GM13977 (cell line): ENCODE results near the gene GLB1L3.

Experiments used
- DNase-seq: peaks from one replicate; pipeline ENCODE4 v3.0.0; 2012; ENCODE audit warnings: low spot score
- in situ Hi-C: fragments of 300-500 bp; cut with MboI; formaldehyde crosslinking; loops from one replicate; pipeline ENCODE4 v1.12.0; 2022; ENCODE audit warnings: low sequenced_read_pairs, low pct_unique_long_range_greater_than_20kb, mixed read lengths, inconsistent platforms; ENCODE audit not compliant: unreplicated experiment
- TF ChIP-seq, protein P1 (sequence below): IDR thresholded peaks from 2 replicates; pipeline ENCODE4 v1.5.1; 2012; ENCODE audit warnings: mild to moderate bottlenecking, control low read depth; ENCODE audit not compliant: insufficient read depth; ENCODE audit errors: extremely low read depth, missing control alignments

The GLB1L3 gene

DNA sequence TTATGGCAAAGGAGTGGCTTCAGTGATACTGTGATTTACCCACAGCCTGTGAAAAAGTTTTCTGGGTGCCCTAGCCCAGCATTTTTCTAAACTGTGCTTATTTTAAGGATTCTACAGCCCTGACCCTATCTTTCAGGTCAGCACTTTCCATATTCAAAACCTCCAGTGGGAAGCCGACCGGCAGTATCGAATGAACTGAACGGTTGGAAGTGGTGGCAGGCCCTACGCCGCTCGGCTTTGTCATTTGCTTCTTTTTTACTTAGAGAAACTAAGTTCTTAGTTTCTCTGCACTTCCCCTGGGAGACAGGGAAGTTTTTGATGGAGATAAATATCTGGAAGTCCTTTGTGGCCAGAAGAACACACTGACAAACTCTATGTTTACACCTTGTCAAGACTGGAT, 56.6 kb downstream of the GLB1L3 start:
- DNase-seq = no peak
- in situ Hi-C loops = no loop called here
- TF ChIP-seq, protein P1, sequence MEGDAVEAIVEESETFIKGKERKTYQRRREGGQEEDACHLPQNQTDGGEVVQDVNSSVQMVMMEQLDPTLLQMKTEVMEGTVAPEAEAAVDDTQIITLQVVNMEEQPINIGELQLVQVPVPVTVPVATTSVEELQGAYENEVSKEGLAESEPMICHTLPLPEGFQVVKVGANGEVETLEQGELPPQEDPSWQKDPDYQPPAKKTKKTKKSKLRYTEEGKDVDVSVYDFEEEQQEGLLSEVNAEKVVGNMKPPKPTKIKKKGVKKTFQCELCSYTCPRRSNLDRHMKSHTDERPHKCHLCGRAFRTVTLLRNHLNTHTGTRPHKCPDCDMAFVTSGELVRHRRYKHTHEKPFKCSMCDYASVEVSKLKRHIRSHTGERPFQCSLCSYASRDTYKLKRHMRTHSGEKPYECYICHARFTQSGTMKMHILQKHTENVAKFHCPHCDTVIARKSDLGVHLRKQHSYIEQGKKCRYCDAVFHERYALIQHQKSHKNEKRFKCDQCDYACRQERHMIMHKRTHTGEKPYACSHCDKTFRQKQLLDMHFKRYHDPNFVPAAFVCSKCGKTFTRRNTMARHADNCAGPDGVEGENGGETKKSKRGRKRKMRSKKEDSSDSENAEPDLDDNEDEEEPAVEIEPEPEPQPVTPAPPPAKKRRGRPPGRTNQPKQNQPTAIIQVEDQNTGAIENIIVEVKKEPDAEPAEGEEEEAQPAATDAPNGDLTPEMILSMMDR = no peak

DNA sequence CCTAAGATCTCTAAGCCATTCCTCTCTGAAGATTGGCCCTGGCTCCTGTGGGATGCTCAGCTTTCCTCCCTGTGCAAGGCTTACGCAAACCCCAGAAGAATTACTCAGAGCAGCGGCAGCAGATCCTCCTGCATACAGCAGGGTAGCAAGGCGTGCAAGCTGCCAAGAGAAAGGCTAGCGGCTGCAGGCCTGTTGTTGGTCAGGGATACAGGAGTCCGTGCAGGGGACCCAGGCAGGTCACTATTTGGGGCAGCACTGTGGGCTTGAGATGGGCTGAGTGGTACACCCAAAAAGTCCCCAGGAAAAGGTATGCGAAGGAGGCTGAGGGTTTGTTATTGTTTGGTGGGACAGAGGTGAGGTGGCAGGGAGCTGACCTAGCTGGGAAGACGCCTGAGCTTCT, 57.1 kb downstream of the GLB1L3 start:
- in situ Hi-C loops = no loop called here
- DNase-seq = no peak
- TF ChIP-seq, protein P1 = no peak

DNA sequence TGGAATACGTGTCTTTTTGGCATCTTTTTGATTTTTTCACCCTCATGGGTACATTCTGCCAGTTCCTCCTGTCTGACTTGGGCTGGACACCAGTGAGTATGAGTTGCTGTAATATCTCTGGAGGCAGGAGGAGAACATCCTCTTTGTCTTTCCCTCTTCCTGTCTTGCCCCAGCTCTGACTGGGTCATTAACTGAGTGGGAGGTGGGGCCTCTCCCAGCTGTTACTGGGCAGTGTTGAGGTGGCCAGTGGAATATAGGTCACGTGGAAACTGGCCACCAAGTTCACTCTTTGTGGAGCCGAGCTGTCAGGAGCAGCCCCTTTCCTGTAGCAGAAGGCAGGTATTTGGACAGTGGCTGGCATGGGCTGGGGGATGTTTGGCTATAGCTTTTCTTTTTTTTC, 57.8 kb downstream of the GLB1L3 start:
- in situ Hi-C loops = no loop called here
- TF ChIP-seq, protein P1 = no peak
- DNase-seq = no peak

- in situ Hi-C loops = no loop called here
- DNase-seq = no peak
- TF ChIP-seq, protein P1 = no peak
Observed at GRCh38 chr11:134334796-134335571, 58.8 kb downstream of the GLB1L3 start.

DNA sequence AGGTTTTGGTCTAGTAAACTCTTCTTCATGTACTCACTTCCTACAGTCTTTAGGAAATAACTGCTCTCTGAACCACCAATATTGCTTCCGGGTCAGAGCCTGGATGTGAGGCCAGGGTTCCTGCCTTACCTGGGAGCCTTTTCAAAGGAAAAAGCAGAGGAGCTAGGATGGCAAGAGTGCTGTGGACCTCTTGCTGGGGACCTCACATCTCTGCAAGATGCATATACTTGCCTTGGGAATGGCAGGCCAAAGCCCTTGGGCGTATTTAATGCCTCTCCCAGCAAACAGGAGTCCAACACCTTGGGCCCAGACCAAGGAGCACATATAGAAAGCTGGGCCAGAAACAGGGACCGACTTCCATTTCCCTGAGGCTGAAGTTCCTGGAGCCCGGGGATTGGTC, 60.9 kb downstream of the GLB1L3 start:
- TF ChIP-seq, protein P1 = no peak
- in situ Hi-C loops = no loop called here
- peak; percentile 9 for DNase-seq

DNA sequence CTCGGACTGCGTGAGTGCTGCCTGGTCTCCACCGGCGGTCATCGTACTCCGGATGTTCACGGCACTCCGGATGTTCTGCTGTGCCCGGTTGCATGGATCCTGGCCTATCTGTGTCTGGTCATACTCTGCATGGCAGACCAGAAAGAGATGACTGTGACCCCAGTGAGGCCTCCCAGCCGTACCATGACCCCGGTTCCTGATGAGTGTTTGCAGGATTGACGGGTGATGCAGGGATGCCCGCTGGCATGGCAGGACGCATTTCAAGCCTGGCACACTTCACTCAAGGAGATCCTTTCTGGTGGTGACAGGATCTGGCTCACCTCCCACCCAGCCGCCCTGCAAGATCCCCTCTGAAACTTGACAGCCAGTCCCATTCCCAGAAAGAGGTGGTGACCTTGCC, 61.9 kb downstream of the GLB1L3 start:
- in situ Hi-C loops = no loop called here
- TF ChIP-seq, protein P1 = no peak
- DNase-seq = peak; percentile 15
